Stimulated activated CD8-positive, alpha-beta memory T cell treated with anti-CD3 and anti-CD28 coated beads, Interleukin-15, amount 100 ng/mL, for 4 hours (primary cell): Measurements from ENCODE around the gene PRSS22.

Source experiments
- DNase-seq, 2 donors: peaks; one replicate each; pipeline ENCODE4 v3.0.0-alpha.2; 2020; ENCODE audit warnings: low read depth in 2 of 2

The PRSS22 gene

DNA sequence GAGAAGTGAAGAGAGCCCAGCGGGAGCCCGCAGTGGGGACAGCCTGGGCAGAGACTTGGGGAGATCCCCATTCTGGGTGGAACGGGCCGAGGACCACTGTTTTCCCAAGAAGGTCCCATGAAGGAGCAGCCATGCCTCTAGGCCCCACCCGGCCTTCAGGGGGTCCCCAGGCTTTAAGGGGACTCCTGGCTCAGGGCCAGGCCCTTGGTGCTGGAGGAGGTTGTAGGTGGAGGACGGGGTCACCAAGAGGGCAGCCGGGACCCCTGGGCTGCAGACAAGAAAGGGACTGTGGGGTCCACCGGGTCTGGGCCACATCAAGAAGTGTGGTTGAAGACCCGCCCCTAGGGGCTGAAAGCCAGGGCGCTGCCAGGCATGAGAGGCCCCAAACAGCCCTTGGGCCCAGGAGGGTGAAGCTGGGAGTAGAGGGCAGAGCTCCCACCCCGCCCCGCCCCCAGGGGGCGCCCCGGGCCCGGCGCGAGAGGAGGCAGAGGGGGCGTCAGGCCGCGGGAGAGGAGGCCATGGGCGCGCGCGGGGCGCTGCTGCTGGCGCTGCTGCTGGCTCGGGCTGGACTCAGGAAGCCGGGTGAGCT lies 41.1 kb downstream of the PRSS22 start, which contains the start of gene PRSS21:
Gene PRSS21 (plus strand): TSS at position 487 of the 589 bp plus-strand sequence. CDS start 32 bp downstream, at position 519.
- no peak for DNase-seq

DNA sequence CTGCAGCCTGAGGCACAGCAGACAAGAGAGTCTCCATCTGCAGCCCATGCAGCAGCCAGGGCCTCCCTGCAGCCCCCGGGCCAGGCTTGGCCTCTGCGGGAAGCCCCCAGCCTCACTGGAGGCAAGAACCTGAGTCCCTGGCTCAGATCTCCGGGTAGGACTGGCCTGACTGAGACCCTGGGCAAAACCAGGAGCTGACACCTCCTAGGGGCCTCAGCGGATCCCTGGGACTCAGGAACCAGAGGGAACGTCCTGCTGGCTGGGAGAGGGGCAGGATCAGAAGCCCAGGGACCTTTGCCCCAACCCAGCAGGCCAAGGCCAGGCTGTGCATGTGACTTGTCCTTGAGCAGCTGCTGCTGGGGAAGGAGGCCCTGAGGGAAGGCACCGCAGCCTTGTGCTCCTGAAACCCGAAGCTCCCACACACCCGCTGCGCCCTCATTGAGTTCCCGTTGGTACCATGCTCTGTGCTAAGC lies 42.6 kb downstream of the PRSS22 start:
- no peak for DNase-seq

DNA sequence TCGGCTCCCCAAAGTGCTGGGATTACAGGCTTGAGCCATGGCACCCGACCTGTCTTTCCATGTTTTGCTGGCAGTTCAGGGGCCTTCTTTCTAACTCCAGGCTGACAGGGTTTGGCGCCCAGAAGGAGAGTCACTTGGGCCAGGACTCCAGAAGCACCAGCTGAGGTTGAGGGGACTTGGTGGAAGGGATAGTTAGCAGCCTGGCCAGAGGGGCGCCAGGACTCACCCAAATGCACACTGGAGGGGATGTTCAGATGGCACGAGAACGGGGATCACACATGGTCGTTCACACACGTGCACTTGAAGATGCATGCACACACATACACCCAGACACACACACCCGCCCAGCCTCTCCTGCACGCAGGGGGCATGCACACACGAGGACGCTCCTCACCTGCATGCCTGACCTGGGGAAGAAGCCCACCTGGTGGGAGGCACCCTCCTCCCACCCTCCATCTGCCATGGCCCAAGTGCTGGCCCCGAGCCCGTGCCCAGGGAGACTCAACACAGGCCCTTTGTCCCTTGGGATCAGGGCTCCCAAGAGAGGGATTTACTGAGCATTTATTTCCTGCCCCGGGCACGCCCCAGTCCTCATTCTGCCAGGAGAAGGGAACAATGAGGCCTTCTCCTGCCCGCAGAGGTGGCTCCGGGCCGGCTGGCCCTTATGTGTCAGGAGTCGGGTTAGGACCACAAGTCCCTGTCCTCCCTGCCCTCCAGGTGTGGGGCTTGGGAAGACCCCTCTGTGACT lies 43.2 kb downstream of the PRSS22 start:
- no peak for DNase-seq

DNA sequence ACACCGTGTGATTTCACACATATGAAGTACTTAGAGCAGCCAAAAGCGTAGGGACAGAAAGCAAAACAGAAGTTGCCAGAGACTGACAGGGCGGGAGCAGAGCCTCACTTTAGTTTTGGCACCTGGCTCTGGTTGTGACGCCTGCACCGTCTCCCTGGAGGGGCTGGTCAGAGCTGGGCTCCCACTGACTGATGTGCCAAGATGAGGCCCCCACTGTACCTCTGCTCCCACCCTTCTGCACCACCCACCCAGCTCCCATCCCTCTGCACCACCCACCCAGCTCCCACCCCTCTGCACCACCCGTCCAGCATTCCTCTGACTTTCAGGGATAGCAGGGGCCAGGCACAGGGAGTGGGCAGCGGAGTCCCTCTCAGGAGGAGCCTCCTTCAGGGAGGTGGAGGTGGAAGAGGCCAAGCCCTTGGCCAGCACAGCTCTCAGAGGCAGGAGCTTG lies 44.2 kb downstream of the PRSS22 start:
- DNase-seq = no peak

DNA sequence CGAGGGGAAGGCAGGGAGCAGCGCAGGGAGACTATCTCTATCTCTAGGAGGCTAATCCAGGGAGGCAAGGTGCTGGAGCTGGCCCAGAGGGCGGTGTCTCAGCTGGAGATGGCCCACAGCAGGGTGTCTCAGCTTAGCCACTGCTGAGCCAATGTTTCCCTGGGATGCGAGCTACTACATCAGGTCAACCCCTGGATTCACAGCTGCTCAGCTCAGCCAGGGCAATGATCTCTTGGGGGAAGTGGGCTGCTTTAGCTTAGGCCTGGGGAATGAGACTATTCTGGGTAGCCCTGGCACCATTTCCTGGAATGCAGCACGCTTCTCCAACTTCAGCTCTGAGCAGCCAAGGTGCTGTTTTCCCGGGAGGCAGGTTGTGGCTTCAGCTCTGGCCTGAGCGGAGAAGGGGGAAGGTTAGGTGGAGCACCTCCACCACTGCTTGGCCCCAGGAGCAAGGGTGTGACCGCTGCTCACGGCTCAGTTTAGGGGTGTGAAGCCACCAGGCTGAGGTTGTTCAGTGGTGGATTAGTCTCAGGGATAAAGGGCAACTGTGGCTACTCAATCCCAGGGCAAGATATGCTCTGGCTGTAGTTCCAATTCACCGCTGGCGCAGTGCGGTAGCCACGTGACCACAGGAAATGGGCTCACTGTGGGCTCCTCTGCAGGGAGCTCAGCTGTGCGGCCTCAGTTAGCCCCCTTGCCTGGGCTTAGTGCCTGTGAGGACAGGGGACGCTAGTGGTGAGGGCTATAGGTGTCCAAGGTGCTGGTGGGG lies 46.1 kb downstream of the PRSS22 start:
- no peak for DNase-seq

DNA sequence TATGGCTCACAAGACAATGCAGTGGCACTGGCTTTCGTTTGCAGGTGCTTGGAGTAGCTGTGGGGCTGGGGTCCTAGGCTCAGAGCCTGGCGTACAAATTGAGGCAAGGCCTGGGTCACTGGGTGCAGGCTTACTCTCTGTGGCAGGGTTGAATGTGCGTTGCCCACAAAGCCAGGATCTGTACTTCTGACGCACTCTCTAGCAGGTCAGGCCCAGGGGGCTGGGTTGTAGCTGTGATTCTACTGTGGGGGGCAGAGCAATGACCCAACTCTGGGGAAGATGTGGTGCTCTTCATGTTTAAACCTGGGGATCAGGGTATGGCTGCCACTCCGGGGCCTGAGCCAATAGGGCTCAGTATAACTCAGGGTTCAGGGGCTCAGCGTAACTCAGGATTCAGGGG lies 47.3 kb downstream of the PRSS22 start:
- DNase-seq = no peak

DNA sequence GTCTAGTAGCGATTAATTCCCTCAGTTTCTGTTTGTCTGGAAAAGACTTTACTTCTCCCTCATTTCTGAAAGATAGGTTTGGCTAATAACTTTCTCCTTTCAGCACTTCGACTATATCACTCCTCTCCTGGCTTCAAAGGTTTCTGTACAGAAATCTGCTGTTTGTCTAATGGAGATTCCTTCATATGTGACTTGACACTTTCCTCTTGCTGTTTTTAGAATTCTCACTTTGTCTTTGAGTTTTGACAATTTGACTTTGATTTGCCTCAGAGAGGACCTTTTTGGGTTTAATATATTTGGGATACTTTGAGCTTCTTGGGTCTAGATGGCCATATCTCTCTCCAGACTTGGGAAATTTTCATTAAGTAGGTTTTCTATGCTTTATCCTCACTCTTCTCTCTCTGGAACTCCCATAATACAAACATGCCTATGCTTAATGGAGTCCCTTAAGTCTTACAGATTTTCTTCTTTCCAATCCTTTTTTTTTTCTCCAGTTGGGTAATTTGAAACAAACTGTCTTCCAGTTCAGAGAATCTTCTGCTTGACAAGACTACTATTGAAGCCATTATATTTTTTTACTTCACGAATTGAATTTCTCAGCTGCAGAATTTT lies 48.7 kb downstream of the PRSS22 start:
- no peak for DNase-seq

DNA sequence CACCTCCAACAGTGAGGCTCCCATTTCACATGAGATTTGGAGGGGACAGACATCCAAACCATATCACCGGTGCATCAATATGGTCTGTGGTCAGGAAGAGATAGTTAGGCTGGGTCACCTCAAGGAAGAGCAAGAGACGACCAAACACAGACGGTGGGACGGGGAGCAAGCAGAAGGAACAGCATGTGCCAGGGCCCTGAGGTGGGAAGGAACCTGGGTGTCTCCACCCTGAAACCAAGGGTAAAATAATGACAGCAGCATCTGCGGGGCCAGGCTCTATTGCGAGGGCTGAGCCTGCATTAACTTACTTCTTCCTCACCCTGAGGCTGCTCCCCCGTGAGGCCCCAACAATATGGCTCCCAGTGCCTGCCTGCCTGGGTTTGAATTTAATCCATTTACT lies 49.8 kb downstream of the PRSS22 start:
- DNase-seq = no peak

DNA sequence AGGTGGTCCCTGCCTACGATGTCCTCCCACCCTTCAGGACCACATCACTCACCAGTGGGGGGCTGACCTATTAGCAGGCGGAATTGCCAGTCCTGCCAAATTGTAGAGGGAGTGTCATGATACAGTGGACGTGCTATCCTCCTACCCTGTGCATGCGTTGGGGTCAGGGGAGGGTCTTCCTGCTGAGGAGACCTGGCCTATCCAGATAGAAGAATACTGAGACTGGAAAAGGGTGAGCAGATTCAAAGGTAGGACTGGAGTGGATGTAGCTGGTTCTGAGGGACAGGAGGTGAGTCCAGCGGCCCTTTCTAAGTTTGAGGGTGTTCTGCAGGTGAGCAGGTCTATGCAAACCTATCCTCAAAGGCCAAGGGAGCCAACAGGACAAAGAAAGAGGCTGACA lies 51.7 kb downstream of the PRSS22 start:
- DNase-seq = no peak

DNA sequence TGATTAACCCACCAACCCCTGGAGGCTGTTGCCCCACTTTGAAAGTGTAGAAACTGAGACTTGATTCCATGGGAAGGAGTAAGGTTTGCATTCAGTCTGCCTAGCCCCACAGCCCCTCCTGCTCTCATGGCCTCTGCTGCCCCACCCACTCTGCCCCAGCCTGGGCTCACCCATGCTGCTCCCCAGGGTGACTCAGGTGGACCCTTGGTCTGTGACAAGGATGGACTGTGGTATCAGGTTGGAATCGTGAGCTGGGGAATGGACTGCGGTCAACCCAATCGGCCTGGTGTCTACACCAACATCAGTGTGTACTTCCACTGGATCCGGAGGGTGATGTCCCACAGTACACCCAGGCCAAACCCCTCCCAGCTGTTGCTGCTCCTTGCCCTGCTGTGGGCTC lies 53.2 kb downstream of the PRSS22 start:
- no peak for DNase-seq

DNA sequence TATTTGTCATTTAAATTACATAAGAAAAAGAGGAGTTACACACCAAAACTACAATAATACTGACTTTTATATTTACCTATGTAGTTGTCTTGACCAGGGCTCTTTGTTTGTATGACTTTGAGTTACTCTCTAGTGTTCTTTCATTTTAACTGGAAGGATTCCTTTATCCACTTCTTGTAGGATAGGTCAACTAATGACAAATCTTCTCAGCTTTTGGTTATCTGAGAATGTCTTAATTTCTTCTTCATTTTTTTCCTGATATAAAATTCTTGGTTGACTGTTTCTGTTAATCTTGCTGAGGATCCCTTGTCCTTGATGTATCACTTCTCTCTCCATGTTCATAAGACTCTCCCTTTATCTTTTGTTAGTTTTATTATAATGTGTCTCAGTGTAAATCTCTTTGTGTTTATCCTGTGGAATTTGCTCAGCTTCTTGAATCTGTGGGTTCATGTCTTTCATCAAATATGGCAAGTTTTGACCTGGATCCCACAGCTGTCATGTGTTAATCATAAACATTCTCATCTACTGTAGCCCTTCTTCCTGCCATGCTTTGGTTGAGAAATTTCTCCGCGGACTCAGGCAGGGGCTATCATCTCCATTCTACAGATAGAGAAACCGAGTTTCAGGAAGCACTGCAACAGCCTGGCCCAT lies 54.3 kb downstream of the PRSS22 start:
- DNase-seq = no peak
